Thymus (tissue), 11 donors: ENCODE data around the gene CBFA2T2. TPM values are rescaled to one million over a fixed set of nuclear protein-coding genes. Genes with fewer than 3 reads are reported as not detected.

Source experiments
- DNase-seq, 9 donors: peaks; one replicate each; pipeline ENCODE4 v3.0.0-alpha.2; 2013; ENCODE audit warnings: low spot score in 9 of 9, low read depth in 6 of 9, missing footprints in 1 of 9
- H3K27ac ChIP-seq, 2 donors: one replicate each; pipeline ENCODE4 v1.5.1; 2013; ENCODE audit warnings: control low read depth in 1 of 2, low read depth in 1 of 2, low read length in 1 of 2, mild to moderate bottlenecking in 1 of 2, moderate library complexity in 1 of 2
- H3K27me3 ChIP-seq, 2 donors: one replicate each; pipeline ENCODE4 v1.5.1; 2013; ENCODE audit warnings: low read length in 1 of 2; ENCODE audit not compliant: control insufficient read depth in 2 of 2, insufficient read depth in 1 of 2
- H3K36me3 ChIP-seq, 2 donors: one replicate each; pipeline ENCODE4 v1.5.1; 2013; ENCODE audit warnings: low read length in 1 of 2, mild to moderate bottlenecking in 1 of 2, moderate library complexity in 1 of 2; ENCODE audit not compliant: control insufficient read depth in 2 of 2, insufficient read depth in 2 of 2
- H3K4me1 ChIP-seq, 2 donors: one replicate each; pipeline ENCODE4 v1.5.1; 2013; ENCODE audit warnings: low read length in 2 of 2; ENCODE audit not compliant: control insufficient read depth in 2 of 2, insufficient read depth in 2 of 2
- H3K4me3 ChIP-seq, 2 donors: one replicate each; pipeline ENCODE4 v1.5.1; 2013; ENCODE audit warnings: low read length in 2 of 2, control low read depth in 1 of 2, mild to moderate bottlenecking in 1 of 2
- H3K9me3 ChIP-seq, 2 donors: one replicate each; pipeline ENCODE4 v1.5.1; 2013; ENCODE audit warnings: low read length in 1 of 2, mild to moderate bottlenecking in 1 of 2; ENCODE audit not compliant: control insufficient read depth in 2 of 2, insufficient read depth in 1 of 2
- WGBS: extraction: QIAGEN DNeasy Blood & Tissue Kit; methylation state at CpG from one replicate; pipeline ENCODE4 v1.1.7; 2013; 5-methylcytosine and 5-hydroxymethylcytosine counted together
- polyA plus RNA-seq: library from polyadenylated mRNA; stranded (reverse); fragments of 200-250 nt; gene quantifications from one replicate; pipeline ENCODE4 v1.2.3, GENCODE V29; 2013
- total RNA-seq: library from RNA; stranded (reverse); fragments of 120-200 nt; gene quantifications from one replicate; pipeline ENCODE4 v1.2.4, GENCODE V29; 2013
- donor health status: healthy.

Gene CBFA2T2
- total and polyA plus RNA-seq, 2 donors, result 6.4 to 9.1 TPM

DNA sequence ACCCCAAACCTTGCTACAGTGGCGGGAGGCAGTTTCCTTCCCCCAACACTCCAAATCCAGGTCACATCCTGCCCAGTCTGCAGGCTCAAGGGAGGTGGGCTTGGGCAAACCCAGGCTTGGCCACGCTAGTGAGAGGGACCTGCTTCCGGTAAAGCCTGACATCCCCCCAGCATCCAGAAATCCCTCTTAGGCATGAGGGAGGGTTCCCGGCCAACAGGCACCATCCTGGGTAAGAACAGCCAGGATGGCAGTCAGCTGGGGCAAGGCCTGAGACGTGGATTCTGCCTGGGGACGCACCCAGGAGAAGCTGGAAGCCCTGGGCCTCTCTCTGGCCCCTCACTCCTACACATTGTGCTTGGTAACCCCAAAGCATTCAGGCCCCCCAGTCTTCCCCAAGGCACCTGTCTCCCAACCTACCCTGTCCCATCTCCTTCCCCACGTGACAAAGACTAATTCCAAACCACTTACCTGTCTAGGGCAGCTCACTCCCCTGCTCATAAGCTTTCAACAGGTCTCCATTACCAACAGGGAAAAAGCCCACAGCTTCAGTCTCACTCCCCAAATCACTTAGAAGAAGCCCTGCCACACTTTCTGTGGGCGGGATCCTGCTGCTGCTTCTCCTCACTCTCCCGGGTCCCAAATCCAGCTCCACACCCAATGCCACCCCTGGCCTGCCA lies 174.3 kb downstream of the CBFA2T2 start:
- H3K4me1 ChIP-seq, result peaks cover 5 to 43% of the 10 kb centered on the region in 2 donors

DNA sequence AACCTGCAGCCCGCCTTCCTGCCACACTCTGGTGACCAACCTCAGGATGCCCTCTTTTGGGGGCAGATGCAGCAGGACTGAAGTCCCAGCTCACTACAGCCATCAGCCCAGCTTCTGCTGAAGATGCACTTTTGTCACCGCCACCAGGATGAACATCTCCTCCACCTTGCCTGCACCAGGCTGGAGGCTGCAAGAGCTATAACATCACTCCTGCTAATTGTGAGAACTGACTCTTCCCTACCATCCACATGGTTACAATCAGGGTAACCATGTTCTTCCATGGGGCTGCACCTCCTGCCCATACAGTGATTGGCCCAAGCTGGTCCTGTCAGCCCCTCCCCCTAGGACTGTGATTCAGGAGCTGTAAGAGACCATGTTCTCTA lies 174.9 kb downstream of the CBFA2T2 start:
- Histone ChIP-seq H3K9me3 (peaks cover 0 to 10% of the 10 kb centered on the region in 2 donors), H3K4me1 (peaks cover 5 to 43% of the 10 kb centered on the region in 2 donors), H3K4me3 (no peak overlapping the region), H3K27me3 (peaks cover 3 to 31% of the 10 kb centered on the region in 2 donors), H3K36me3 (peaks cover 0 to 3% of the 10 kb centered on the region in 2 donors), H3K27ac (no peak overlapping the region)
- DNase-seq, result no peak
- 98% methylated on average over 2 of the region's 2 CpGs for WGBS

More for the DNA sequence above, 174.3 kb downstream of the CBFA2T2 start:
- WGBS, result 72% methylated on average over 9 of the region's 9 CpGs
- Histone ChIP-seq H3K4me3 (peak overlapping the region; percentile 65 to 78), H3K36me3 (peaks cover 0 to 3% of the 10 kb centered on the region in 2 donors), H3K27me3 (peaks cover 3 to 31% of the 10 kb centered on the region in 2 donors), H3K27ac (peak overlapping the region; percentile 85 to 91), H3K9me3 (peaks cover 0 to 10% of the 10 kb centered on the region in 2 donors)
- no peak for DNase-seq

DNA sequence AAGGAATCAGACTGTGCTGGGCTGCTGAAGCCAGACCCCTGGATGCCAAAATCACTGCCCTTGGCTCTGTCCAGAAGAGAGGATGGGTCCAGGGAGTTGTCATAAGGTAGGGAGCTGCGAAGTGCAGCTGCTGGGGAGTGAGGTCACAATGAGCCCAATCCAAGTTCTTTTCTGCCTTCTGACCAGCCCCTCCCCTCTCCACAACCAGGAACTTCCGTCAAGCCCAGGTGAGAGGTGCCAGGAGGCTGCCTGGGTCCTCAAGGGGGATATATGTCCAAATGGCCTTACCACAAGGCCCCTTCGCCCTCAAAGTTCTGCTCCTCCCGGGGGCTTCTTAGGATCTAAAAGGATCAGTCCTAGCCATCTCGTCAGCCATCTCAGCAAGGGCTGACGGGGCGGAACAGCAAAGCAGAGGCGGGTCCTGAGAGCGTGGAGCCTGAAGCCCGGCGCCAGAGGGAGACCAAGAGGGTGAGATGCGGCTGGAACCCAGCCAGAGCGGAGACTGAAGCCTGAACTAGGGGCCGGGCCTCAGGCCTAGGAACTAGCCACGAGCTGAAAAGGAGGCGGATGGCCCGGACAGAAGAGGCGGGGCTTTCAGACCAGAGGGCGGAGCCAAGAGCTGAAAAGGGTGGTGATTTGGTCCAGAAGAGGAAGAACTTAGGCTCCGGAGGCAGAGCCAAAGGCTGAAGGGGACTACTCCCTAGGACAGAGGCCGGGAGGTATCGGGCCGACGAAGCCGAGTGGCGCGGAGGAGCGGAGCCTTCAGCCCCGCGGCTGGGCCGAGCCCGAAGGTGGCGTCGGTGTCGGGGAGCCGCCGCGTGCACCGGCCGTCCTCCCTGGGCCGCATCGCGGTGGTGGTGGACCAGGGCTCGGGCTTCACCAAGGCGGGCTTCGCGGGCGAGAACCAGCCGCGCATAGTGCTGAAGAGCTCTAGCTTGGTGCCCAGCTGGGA lies 176.7 kb downstream of the CBFA2T2 start, which contains the start of gene ACTL10:
Gene ACTL10 (plus strand): TSS at position 651 of the 952 bp plus-strand sequence. CDS start 555 bp downstream, outside the sequence.
- peak in 5 of 9 donors; percentile 55 to 75 (median 58) for DNase-seq
- peaks cover 2 to 3% of the 10 kb centered on the region in 2 donors for H3K36me3 ChIP-seq
- H3K27me3 ChIP-seq, result peaks cover 3 to 31% of the 10 kb centered on the region in 2 donors
- WGBS, result 5% methylated on average over 50 of the region's 50 CpGs
- peak within 1 kb of the TSS; percentile 43 to 62 for H3K4me3 ChIP-seq
- H3K27ac ChIP-seq, result peak within 1 kb of the TSS in 1 of 2 donors; percentile 79
- H3K9me3 ChIP-seq, result peaks cover 0 to 10% of the 10 kb centered on the region in 2 donors
- peaks cover 5 to 43% of the 10 kb centered on the region in 2 donors for H3K4me1 ChIP-seq

DNA sequence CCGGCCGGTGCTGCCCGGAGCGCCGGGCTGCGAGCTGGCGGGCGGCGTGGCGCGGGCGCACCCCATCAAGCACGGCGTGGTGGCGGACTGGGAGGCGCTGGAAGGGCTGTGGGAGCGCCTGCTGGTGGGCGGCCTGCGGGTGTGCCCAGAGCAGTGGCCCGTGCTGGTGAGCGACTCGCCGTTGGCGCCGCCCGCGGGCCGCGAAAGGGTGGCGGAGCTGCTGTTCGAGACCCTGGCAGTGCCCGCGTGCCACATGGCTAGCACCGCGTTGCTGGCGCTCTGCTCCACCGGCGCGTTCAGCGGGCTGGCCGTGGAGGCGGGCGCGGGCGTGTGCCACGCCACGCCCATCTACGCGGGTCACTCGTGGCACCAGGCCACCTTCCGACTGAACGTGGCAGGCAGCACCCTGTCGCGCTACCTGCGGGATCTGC lies 177.4 kb downstream of the CBFA2T2 start:
- peaks cover 5 to 43% of the 10 kb centered on the region in 2 donors for H3K4me1 ChIP-seq
- H3K27me3 ChIP-seq, result peaks cover 3 to 31% of the 10 kb centered on the region in 2 donors
- peaks cover 0 to 10% of the 10 kb centered on the region in 2 donors for H3K9me3 ChIP-seq
- peak overlapping the region in 1 of 2 donors; percentile 67 for H3K27ac ChIP-seq
- peak in 1 of 9 donors; percentile 46 for DNase-seq
- 1% methylated on average over 55 of the region's 55 CpGs for WGBS
- peak overlapping the region; percentile 43 to 62 for H3K4me3 ChIP-seq
- peaks cover 2 to 3% of the 10 kb centered on the region in 2 donors for H3K36me3 ChIP-seq

DNA sequence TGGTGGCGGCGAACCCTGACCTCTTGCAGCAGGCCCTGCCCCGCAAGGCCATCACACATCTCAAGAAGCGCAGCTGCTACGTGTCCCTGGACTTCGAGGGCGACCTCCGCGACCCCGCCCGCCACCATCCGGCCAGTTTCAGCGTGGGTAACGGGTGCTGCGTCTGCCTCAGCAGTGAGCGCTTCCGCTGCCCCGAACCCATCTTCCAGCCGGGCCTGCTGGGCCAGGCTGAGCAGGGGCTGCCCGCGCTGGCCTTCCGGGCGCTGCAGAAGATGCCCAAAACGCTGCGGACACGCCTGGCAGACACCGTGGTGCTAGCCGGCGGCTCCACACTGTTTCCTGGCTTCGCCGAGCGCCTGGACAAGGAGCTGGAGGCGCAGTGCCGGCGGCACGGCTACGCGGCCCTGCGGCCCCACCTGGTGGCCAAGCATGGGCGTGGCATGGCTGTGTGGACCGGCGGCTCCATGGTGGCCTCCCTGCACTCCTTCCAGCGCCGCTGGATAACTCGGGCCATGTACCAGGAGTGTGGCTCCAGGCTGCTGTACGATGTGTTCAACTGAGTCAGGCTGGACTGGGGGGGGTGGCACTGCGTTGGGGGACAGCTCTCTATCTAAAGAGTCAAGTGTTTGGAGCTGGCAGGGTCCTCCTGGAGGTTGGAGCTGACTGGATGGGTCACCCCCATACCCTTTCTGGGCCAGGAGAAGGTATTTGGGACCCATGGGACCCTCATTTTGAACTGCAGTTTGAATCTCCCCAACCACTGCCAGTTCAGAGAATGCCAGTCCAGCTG lies 178.0 kb downstream of the CBFA2T2 start:
- peaks cover 5 to 44% of the 10 kb centered on the region in 2 donors for H3K4me1 ChIP-seq
- peaks cover 3 to 31% of the 10 kb centered on the region in 2 donors for H3K27me3 ChIP-seq
- H3K9me3 ChIP-seq, result peaks cover 0 to 10% of the 10 kb centered on the region in 2 donors
- H3K4me3 ChIP-seq, result peak overlapping the region; percentile 43 to 62
- peak in 4 of 9 donors; percentile 45 to 79 (median 74) for DNase-seq
- H3K27ac ChIP-seq, result no peak overlapping the region
- 4% methylated on average over 47 of the region's 47 CpGs for WGBS
- H3K36me3 ChIP-seq, result peaks cover 2 to 3% of the 10 kb centered on the region in 2 donors

DNA sequence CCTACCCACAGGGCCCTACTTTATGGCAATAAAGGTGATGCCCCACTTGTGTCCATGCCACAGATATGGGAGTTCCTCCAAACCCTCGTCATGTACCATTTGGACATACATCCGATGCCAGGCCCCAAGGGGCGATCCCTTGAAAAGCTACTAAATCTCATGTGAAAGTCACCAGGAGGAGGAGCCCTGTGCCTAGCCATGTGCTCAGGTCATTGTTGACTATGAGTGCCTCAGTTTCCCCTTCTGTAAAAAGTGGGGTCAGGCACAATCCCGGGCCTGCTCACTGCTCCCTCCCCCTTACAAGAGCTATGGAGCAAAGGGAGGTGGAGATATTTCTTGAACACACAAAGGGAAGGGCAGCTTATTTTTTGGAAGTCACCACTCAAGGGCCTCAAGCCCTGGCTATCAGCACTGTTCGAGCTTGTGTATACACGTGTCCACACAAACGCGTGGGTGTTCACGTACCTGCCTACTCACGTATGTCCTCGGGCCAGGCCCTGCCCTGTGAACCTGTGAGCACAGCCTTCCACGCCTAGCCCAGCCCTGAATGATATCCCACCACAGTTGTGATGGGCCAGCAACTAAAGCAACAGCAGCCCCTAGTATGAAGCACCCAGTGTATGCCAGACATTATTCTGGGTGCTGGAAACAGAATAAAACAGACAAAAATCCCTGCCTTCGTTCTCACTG lies 178.7 kb downstream of the CBFA2T2 start:
- Histone ChIP-seq H3K27ac (no peak overlapping the region), H3K4me3 (no peak overlapping the region), H3K36me3 (peaks cover 2 to 3% of the 10 kb centered on the region in 2 donors), H3K27me3 (peaks cover 3 to 35% of the 10 kb centered on the region in 2 donors), H3K4me1 (peaks cover 5 to 46% of the 10 kb centered on the region in 2 donors), H3K9me3 (peaks cover 0 to 5% of the 10 kb centered on the region in 2 donors)
- 95% methylated on average over 13 of the region's 13 CpGs for WGBS
- no peak for DNase-seq

DNA sequence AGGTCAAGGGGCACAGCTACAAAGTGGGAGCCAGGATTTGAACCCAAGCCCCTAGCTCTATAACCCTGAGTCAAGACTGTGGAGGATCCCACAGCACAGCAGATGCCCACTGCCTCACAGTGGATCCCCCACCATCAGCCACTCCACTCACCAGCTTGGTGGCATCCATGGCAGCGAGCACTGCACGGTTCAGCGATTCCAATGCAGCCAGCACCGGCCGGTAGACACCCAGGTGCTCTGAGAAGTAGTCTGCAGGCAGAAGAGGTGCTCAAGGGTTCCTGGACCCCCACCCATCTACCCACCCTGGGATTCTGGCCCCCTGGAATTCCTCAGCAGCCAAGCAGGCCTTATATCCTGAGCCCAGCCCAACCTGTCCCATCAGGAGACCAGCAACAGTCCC lies 179.3 kb downstream of the CBFA2T2 start:
- H3K4me1 ChIP-seq, result peaks cover 8 to 45% of the 10 kb centered on the region in 2 donors
- peaks cover 2 to 3% of the 10 kb centered on the region in 2 donors for H3K36me3 ChIP-seq
- H3K27me3 ChIP-seq, result peaks cover 3 to 40% of the 10 kb centered on the region in 2 donors
- H3K4me3 ChIP-seq, result no peak overlapping the region
- WGBS, result 96% methylated on average over 5 of the region's 5 CpGs
- H3K9me3 ChIP-seq, result peaks cover 0 to 5% of the 10 kb centered on the region in 2 donors
- no peak overlapping the region for H3K27ac ChIP-seq
- no peak for DNase-seq
